GM12878 (cell line): Measurements from ENCODE around the gene COL27A1.
"Not testable (repeated sequence)": the region's sequence is repeated elsewhere in the genome, so short reads cannot be mapped to it uniquely, and the experiment has no call there.

Source experiments
- CHD4 ChIP-seq: fragments of 200-600 bp; sonication (generic); IDR thresholded peaks from 2 replicates; pipeline ENCODE4 v1.6.1; 2016; ENCODE audit warnings: mild to moderate bottlenecking
- EGR1 ChIP-seq, 2 experiments: IDR thresholded peaks; 1 replicate in 1 of 2; 2 replicates in 1 of 2; pipeline ENCODE4 v1.6.1; 2011 to 2012; ENCODE audit warnings: low read depth in 2 of 2, low read length in 2 of 2, borderline replicate concordance in 1 of 2, mild to moderate bottlenecking in 1 of 2, moderate library complexity in 1 of 2
- ELK1 ChIP-seq: IDR thresholded peaks from 2 replicates; pipeline ENCODE4 v1.6.1; 2012; ENCODE audit warnings: low read depth, low read length, improper control_type of control experiment
- MTA3 ChIP-seq: IDR thresholded peaks from 2 replicates; pipeline ENCODE4 v1.6.1; 2012; ENCODE audit warnings: low read length, inconsistent platforms, borderline replicate concordance
- MYC ChIP-seq: IDR thresholded peaks from 2 replicates; pipeline ENCODE4 v1.6.1; 2011; ENCODE audit warnings: mild to moderate bottlenecking, low read length, moderate library complexity, inconsistent platforms; ENCODE audit not compliant: insufficient read depth, insufficient replicate concordance, insufficient read length, severe bottlenecking
- NFIC ChIP-seq: IDR thresholded peaks from 2 replicates; pipeline ENCODE4 v1.6.1; 2012; ENCODE audit warnings: low read depth, mild to moderate bottlenecking, inconsistent platforms, low read length, moderate library complexity
- POLR2A ChIP-seq: IDR thresholded peaks from 2 replicates; pipeline ENCODE4 v1.6.1; 2011; ENCODE audit warnings: low read depth, mild to moderate bottlenecking, low read length
- SMC3 ChIP-seq: IDR thresholded peaks from 2 replicates; pipeline ENCODE4 v1.6.1; 2011; ENCODE audit warnings: low read length, improper control_type of control experiment, borderline replicate concordance
- SRF ChIP-seq, 2 experiments: IDR thresholded peaks; 2 replicates each; pipeline ENCODE4 v1.6.1; 2011; ENCODE audit warnings: low read depth in 2 of 2, low read length in 2 of 2, mild to moderate bottlenecking in 1 of 2, moderate library complexity in 1 of 2
- ZNF274 ChIP-seq: IDR thresholded peaks from one replicate; pipeline ENCODE4 v1.8.0; 2011; ENCODE audit not compliant: insufficient read length, insufficient read depth
- TF ChIP-seq, protein P1 (sequence below), 3 experiments: IDR thresholded peaks in 2 of 3; conservative IDR thresholded peaks in 1 of 3; 2 replicates each; pipeline ENCODE4 v1.5.1; 2011; ENCODE audit warnings: low read depth in 3 of 3, low read length in 3 of 3, mild to moderate bottlenecking in 3 of 3, control low read depth in 2 of 3, moderate library complexity in 2 of 3, inconsistent platforms in 1 of 3, mixed read lengths in 1 of 3; ENCODE audit not compliant: control insufficient read depth in 2 of 3, insufficient read depth in 1 of 3; ENCODE audit errors: extremely low read depth in 1 of 3

- TF ChIP-seq MYC; NFIC; ZNF274; EGR1 (IDR thresholded peaks at IDR 0.05; ENCODE audit: borderline replicate concordance in 1 of 2, low read depth in 2 of 2, low read length in 2 of 2); MTA3; POLR2A; SMC3; CHD4; SRF (IDR thresholded peaks at IDR 0.05; ENCODE audit: low read depth in 2 of 2, low read length in 2 of 2); ELK1: not testable (repeated sequence)
- TF ChIP-seq, protein P1, sequence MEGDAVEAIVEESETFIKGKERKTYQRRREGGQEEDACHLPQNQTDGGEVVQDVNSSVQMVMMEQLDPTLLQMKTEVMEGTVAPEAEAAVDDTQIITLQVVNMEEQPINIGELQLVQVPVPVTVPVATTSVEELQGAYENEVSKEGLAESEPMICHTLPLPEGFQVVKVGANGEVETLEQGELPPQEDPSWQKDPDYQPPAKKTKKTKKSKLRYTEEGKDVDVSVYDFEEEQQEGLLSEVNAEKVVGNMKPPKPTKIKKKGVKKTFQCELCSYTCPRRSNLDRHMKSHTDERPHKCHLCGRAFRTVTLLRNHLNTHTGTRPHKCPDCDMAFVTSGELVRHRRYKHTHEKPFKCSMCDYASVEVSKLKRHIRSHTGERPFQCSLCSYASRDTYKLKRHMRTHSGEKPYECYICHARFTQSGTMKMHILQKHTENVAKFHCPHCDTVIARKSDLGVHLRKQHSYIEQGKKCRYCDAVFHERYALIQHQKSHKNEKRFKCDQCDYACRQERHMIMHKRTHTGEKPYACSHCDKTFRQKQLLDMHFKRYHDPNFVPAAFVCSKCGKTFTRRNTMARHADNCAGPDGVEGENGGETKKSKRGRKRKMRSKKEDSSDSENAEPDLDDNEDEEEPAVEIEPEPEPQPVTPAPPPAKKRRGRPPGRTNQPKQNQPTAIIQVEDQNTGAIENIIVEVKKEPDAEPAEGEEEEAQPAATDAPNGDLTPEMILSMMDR (IDR thresholded peaks at IDR 0.05 in 2 of 3, conservative IDR thresholded peaks at IDR 0.05 in 1 of 3; ENCODE audit: control insufficient read depth in 2 of 3, extremely low read depth in 1 of 3, insufficient read depth in 1 of 3, low read depth in 3 of 3, low read length in 3 of 3): not testable (repeated sequence)
Observed at GRCh38 chr9:114128759-114129158, 26.6 kb upstream of the COL27A1 start.
